Neural cell (in vitro differentiated cells): ENCODE measurements around the gene LIN54.

Experiments used
- CTCF ChIP-seq: fragments of 450-650 bp; IDR thresholded peaks from 2 replicates; pipeline ENCODE4 v1.5.1; 2014; ENCODE audit warnings: antibody characterized with exemption, mild to moderate bottlenecking, moderate library complexity; ENCODE audit not compliant: poor library complexity, severe bottlenecking
- EP300 ChIP-seq: fragments of 450-650 bp; conservative IDR thresholded peaks from 2 replicates; pipeline ENCODE4 v1.6.1; 2014; ENCODE audit warnings: antibody characterized with exemption, mild to moderate bottlenecking, moderate library complexity; ENCODE audit not compliant: poor library complexity, severe bottlenecking
- MXI1 ChIP-seq: fragments of 450-650 bp; conservative IDR thresholded peaks from 2 replicates; pipeline ENCODE4 v1.6.1; 2014; ENCODE audit warnings: antibody characterized with exemption, mild to moderate bottlenecking; ENCODE audit not compliant: poor library complexity, severe bottlenecking
- SMC3 ChIP-seq: fragments of 450-650 bp; conservative IDR thresholded peaks from 2 replicates; pipeline ENCODE4 v1.6.1; 2014; ENCODE audit warnings: antibody characterized with exemption, mild to moderate bottlenecking, moderate library complexity; ENCODE audit not compliant: poor library complexity

- no peak for TF ChIP-seq EP300
- no peak for TF ChIP-seq MXI1
- no peak for TF ChIP-seq CTCF
- no peak for TF ChIP-seq SMC3
These were observed 27.2 kb downstream of the LIN54 start for GRCh38 chr4:82983444-82983843.
